Right atrium auricular region (tissue), 2 donors: Measurements from ENCODE around the gene NECTIN2. TPM values are rescaled to one million over a fixed set of nuclear protein-coding genes. Genes with fewer than 3 reads are reported as not detected.

Experiments used
- DNase-seq: peaks from one replicate; pipeline ENCODE4 v3.0.0-alpha.2; 2019; ENCODE audit warnings: low spot score
- H3K27ac ChIP-seq, 2 donors: fragments of 200-600 bp; sonication (generic); 1 replicate in 1 of 2; 2 replicates in 1 of 2; pipeline ENCODE4 v1.5.1; 2016 to 2019
- H3K27me3 ChIP-seq, 2 donors: fragments of 200-600 bp; sonication (generic); one replicate each; pipeline versions ENCODE4 v1.5.1 to v1.6.0; 2017 to 2019
- H3K36me3 ChIP-seq: fragments of 200-600 bp; sonication (generic); one replicate; pipeline ENCODE4 v1.5.1; 2016
- H3K4me1 ChIP-seq, 2 donors: fragments of 200-600 bp; sonication (generic); one replicate each; pipeline versions ENCODE4 v1.5.1 to v1.6.0; 2017 to 2019
- H3K4me3 ChIP-seq, 2 donors: fragments of 200-600 bp; sonication (generic); 1 replicate in 1 of 2; 2 replicates in 1 of 2; pipeline ENCODE4 v1.5.1; 2017 to 2019; ENCODE audit warnings: mild to moderate bottlenecking in 1 of 2, moderate library complexity in 1 of 2
- H3K9me3 ChIP-seq, 2 donors: fragments of 200-600 bp; sonication (generic); one replicate each; pipeline ENCODE4 v1.5.1; 2019
- CTCF ChIP-seq, 2 donors: fragments of 200-600 bp; sonication (generic); IDR thresholded peaks; one replicate each; pipeline ENCODE4 v1.5.1; 2019; ENCODE audit warnings: antibody characterized with exemption in 2 of 2
- total RNA-seq, 2 donors: library from RNA; depleted of rRNA; stranded (reverse); fragments of >200 nt; gene quantifications; one replicate each; pipeline ENCODE4 v1.1.0, GENCODE V29; 2016

NECTIN2 gene
- total RNA-seq, 2 donors from 2014 or later = 65.1 to 95.7 TPM

DNA sequence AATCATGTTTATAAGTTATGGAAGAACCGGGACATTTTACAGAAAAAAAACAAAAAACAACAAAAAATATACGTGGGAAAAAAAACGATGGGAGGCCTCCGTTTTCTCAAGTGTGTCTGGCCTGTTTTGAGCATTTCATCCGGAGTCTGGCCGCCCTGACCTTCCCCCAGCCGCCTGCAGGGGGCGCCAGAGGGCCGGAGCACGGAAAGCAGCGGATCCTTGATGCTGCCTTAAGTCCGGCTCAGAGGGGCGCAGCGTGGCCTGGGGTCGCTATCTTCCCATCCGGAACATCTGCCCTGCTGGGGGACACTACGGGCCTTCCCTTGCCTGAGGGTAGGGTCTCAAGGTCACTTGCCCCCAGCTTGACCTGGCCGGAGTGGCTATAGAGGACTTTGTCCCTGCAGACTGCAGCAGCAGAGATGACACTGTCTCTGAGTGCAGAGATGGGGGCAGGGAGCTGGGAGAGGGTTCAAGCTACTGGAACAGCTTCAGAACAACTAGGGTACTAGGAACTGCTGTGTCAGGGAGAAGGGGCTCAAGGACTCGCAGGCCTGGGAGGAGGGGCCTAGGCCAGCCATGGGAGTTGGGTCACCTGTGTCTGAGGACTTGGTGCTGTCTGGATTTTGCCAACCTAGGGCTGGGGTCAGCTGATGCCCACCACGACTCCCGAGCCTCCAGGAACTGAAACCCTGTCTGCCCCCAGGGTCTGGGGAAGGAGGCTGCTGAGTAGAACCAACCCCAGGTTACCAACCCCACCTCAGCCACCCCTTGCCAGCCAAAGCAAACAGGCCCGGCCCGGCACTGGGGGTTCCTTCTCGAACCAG is 57.7 kb downstream of the NECTIN2 start:
- Histone ChIP-seq H3K36me3 (peaks cover 35% of the 10 kb centered on the region), H3K27me3 (peaks cover 0 to 8% of the 10 kb centered on the region in 2 donors), H3K27ac (no peak overlapping the region), H3K9me3 (no peaks in the 10 kb centered on the region), H3K4me1 (peaks cover 0 to 21% of the 10 kb centered on the region in 2 donors), H3K4me3 (no peak overlapping the region)
- peak; percentile 98 to 100 for TF ChIP-seq CTCF (IDR thresholded peaks at IDR 0.05)
- peak; percentile 85 for DNase-seq

DNA sequence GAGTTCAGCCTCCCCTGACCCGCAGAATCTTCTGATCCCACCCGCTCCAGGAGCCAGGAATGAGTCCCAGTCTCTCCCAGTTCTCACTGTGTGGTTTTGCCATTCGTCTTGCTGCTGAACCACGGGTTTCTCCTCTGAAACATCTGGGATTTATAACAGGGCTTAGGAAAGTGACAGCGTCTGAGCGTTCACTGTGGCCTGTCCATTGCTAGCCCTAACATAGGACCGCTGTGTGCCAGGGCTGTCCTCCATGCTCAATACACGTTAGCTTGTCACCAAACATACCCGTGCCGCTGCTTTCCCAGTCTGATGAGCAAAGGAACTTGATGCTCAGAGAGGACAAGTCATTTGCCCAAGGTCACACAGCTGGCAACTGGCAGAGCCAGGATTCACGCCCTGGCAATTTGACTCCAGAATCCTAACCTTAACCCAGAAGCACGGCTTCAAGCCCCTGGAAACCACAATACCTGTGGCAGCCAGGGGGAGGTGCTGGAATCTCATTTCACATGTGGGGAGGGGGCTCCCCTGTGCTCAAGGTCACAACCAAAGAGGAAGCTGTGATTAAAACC is 58.4 kb downstream of the NECTIN2 start:
- TF ChIP-seq CTCF (IDR thresholded peaks at IDR 0.05) = no peak
- Histone ChIP-seq H3K9me3 (no peaks in the 10 kb centered on the region), H3K36me3 (peaks cover 35% of the 10 kb centered on the region), H3K4me1 (peaks cover 0 to 21% of the 10 kb centered on the region in 2 donors), H3K27ac (no peak overlapping the region), H3K27me3 (peaks cover 0 to 8% of the 10 kb centered on the region in 2 donors), H3K4me3 (no peak overlapping the region)
- DNase-seq = no peak

GRCh38 chr19:44905437-44906160 is 59.5 kb downstream of the NECTIN2 start, which contains the start of gene APOE:
Gene APOE (plus strand): TSS chr19:44905796. CDS start chr19:44906625, 829 bp downstream.
- Histone ChIP-seq H3K36me3 (peaks cover 26% of the 10 kb centered on the region), H3K4me3 (peak within 1 kb of the TSS in 1 of 2 donors; percentile 27), H3K27ac (no peak within 1 kb of the TSS), H3K27me3 (peaks cover 0 to 8% of the 10 kb centered on the region in 2 donors), H3K4me1 (peaks cover 0 to 21% of the 10 kb centered on the region in 2 donors), H3K9me3 (no peaks in the 10 kb centered on the region)
- DNase-seq = no peak
- no peak for TF ChIP-seq CTCF (IDR thresholded peaks at IDR 0.05)

DNA sequence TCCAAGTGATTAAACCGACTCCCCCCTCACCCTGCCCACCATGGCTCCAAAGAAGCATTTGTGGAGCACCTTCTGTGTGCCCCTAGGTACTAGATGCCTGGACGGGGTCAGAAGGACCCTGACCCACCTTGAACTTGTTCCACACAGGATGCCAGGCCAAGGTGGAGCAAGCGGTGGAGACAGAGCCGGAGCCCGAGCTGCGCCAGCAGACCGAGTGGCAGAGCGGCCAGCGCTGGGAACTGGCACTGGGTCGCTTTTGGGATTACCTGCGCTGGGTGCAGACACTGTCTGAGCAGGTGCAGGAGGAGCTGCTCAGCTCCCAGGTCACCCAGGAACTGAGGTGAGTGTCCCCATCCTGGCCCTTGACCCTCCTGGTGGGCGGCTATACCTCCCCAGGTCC is 61.5 kb downstream of the NECTIN2 start:
- no peak overlapping the region for H3K27ac ChIP-seq
- TF ChIP-seq CTCF (IDR thresholded peaks at IDR 0.05) = no peak
- H3K36me3 ChIP-seq = peaks cover 8% of the 10 kb centered on the region
- H3K4me3 ChIP-seq = no peak overlapping the region
- H3K9me3 ChIP-seq = no peaks in the 10 kb centered on the region
- H3K27me3 ChIP-seq = peaks cover 0 to 8% of the 10 kb centered on the region in 2 donors
- H3K4me1 ChIP-seq = peaks cover 0 to 31% of the 10 kb centered on the region in 2 donors
- DNase-seq = no peak

GRCh38 chr19:44908074-44908835 is 62.2 kb downstream of the NECTIN2 start:
- Histone ChIP-seq H3K27me3 (peaks cover 0 to 8% of the 10 kb centered on the region in 2 donors), H3K9me3 (no peaks in the 10 kb centered on the region), H3K4me1 (peaks cover 0 to 31% of the 10 kb centered on the region in 2 donors), H3K36me3 (peaks cover 2% of the 10 kb centered on the region), H3K27ac (no peak overlapping the region), H3K4me3 (no peak overlapping the region)
- DNase-seq = no peak
- no peak for TF ChIP-seq CTCF (IDR thresholded peaks at IDR 0.05)
